ENCODE results near the gene HTR6.

DNA sequence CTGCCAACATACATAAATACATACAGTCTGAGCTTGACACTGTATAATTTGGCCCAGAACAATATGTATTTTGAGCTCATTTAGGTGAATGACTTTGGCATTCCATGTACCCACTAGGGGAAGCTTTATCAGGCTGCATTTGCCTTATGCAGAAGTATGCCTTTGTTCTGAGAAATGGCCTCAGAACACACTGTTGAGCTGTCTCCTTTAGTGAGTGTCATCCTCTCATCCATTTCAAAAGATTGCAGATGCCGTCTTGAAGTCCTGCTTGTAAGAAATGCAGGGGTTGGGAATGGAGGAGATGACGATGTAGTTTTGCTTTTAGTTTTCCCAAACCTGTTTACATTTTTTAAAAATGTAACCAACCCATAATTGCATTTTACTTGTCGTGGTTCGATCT, 35.3 kb upstream of the HTR6 start:
- no peak for TF ChIP-seq POLR2A (IDR thresholded peaks at IDR 0.05)
- TF ChIP-seq, protein P1, sequence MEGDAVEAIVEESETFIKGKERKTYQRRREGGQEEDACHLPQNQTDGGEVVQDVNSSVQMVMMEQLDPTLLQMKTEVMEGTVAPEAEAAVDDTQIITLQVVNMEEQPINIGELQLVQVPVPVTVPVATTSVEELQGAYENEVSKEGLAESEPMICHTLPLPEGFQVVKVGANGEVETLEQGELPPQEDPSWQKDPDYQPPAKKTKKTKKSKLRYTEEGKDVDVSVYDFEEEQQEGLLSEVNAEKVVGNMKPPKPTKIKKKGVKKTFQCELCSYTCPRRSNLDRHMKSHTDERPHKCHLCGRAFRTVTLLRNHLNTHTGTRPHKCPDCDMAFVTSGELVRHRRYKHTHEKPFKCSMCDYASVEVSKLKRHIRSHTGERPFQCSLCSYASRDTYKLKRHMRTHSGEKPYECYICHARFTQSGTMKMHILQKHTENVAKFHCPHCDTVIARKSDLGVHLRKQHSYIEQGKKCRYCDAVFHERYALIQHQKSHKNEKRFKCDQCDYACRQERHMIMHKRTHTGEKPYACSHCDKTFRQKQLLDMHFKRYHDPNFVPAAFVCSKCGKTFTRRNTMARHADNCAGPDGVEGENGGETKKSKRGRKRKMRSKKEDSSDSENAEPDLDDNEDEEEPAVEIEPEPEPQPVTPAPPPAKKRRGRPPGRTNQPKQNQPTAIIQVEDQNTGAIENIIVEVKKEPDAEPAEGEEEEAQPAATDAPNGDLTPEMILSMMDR (IDR thresholded peaks at IDR 0.05 in 4 of 5, conservative IDR thresholded peaks at IDR 0.05 in 1 of 5), result no peak

All from gastrocnemius medialis (tissue), 4 donors.